Measurements from ENCODE around the gene GP1BB.

GP1BB gene

GRCh38 chr22:19756288-19757128 lies 33.2 kb downstream of the GP1BB start:
- DNase-seq (ENCODE audit: low spot score) = peak; percentile 49

GRCh38 chr22:19757140-19757984 lies 34.0 kb downstream of the GP1BB start:
- peak; percentile 45 for DNase-seq (ENCODE audit: low spot score)

GRCh38 chr22:19757985-19758895 lies 34.9 kb downstream of the GP1BB start:
- DNase-seq (ENCODE audit: low spot score) = no peak

- no peak for DNase-seq (ENCODE audit: low spot score)
Observed at GRCh38 chr22:19758896-19759426, 35.6 kb downstream of the GP1BB start.

GRCh38 chr22:19759427-19760057 lies 36.2 kb downstream of the GP1BB start:
- no peak for DNase-seq (ENCODE audit: low spot score)

GRCh38 chr22:19760058-19760950 lies 37.0 kb downstream of the GP1BB start, which contains the start of gene TBX1:
Gene TBX1 (plus strand): TSS chr22:19760778. CDS start chr22:19760844, 66 bp downstream.
- DNase-seq (ENCODE audit: low spot score) = no peak

- no peak for DNase-seq (ENCODE audit: low spot score)
Observed at GRCh38 chr22:19760951-19761724, 37.8 kb downstream of the GP1BB start.

- DNase-seq (ENCODE audit: low spot score) = no peak
Observed at GRCh38 chr22:19761725-19762567, 38.6 kb downstream of the GP1BB start.

- no peak for DNase-seq (ENCODE audit: low spot score)
Observed at GRCh38 chr22:19762568-19763457, 39.5 kb downstream of the GP1BB start.

- no peak for DNase-seq (ENCODE audit: low spot score)
Observed at GRCh38 chr22:19763458-19764298, 40.3 kb downstream of the GP1BB start.

GRCh38 chr22:19764299-19764593 lies 40.9 kb downstream of the GP1BB start:
- no peak for DNase-seq (ENCODE audit: low spot score)

GRCh38 chr22:19764636-19765476 lies 41.5 kb downstream of the GP1BB start:
- DNase-seq (ENCODE audit: low spot score) = no peak

- DNase-seq (ENCODE audit: low spot score) = no peak
Observed at GRCh38 chr22:19765477-19766239, 42.3 kb downstream of the GP1BB start.

GRCh38 chr22:19766240-19766510 lies 42.8 kb downstream of the GP1BB start:
- DNase-seq (ENCODE audit: low spot score) = no peak
